Uterus (tissue), 2 donors: Measurements from ENCODE around the gene ACY1.

Experiments
- CTCF ChIP-seq, 4 experiments: fragments of 200-600 bp in 2 of 4; fragments of 450-650 bp in 2 of 4; sonication (generic) in 2 of 4; IDR thresholded peaks; one replicate each; pipeline ENCODE4 v1.5.1; 2016 to 2019; ENCODE audit warnings: antibody characterized with exemption in 4 of 4, mild to moderate bottlenecking in 2 of 4, moderate library complexity in 1 of 4
- POLR2A ChIP-seq, 2 donors: fragments of 450-650 bp; IDR thresholded peaks; one replicate each; pipeline ENCODE4 v1.6.1; 2016; ENCODE audit warnings: antibody characterized with exemption in 2 of 2, mild to moderate bottlenecking in 1 of 2, moderate library complexity in 1 of 2

DNA sequence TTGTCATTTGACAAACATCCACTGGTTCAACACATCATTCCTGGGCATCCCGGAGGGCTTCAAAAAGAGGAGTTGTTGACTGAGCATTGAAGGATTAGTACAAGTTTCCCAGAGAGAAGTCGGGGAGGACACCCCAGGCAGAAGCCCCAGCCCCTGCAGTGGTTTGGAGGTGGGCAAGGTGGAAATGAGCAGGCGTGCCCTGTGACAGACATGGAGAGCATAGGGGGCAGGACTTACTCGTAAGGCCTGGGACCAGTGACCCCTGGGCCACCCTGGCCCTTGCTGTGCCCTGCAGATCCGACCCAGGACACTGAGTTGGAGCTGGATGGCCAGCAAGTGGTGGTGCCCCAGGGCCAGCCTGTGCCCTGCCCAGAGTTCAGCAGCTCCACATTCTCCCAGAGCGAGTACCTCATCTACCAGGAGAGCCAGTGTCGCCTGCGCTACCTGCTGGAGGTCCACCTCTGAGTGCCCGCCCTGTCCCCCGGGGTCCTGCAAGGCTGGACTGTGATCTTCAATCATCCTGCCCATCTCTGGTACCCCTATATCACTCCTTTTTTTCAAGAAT, 35.2 kb upstream of the ACY1 start:
- TF ChIP-seq CTCF (IDR thresholded peaks at IDR 0.05) (no peak), POLR2A (IDR thresholded peaks at IDR 0.05) (no peak)
